HG02870 (cell line): ENCODE results near the gene CFAP100.

Experiments used
- ATAC-seq: cut with Tn5 transposase; IDR thresholded peaks from one replicate; pipeline ENCODE4 v1.9.1; 2021; ENCODE audit warnings: mild to moderate bottlenecking, moderate library complexity; ENCODE audit not compliant: unreplicated experiment

The CFAP100 gene

GRCh38 chr3:126399351-126399735 is 4.6 kb downstream of the CFAP100 start:
- ATAC-seq, result no peak

GRCh38 chr3:126399756-126400155 is 5.0 kb downstream of the CFAP100 start:
- ATAC-seq, result no peak

GRCh38 chr3:126401611-126402160 is 7.0 kb downstream of the CFAP100 start:
- no peak for ATAC-seq

- no peak for ATAC-seq
Observed at GRCh38 chr3:126402178-126402577, 7.5 kb downstream of the CFAP100 start.

GRCh38 chr3:126402666-126403302 is 8.1 kb downstream of the CFAP100 start:
- ATAC-seq, result no peak

GRCh38 chr3:126406389-126407296 is 11.9 kb downstream of the CFAP100 start:
- ATAC-seq, result no peak

- ATAC-seq, result no peak
Observed at GRCh38 chr3:126407412-126408044, 12.8 kb downstream of the CFAP100 start.

- ATAC-seq, result no peak
Observed at GRCh38 chr3:126408099-126408498, 13.4 kb downstream of the CFAP100 start.

GRCh38 chr3:126412841-126413692 is 18.4 kb downstream of the CFAP100 start:
- no peak for ATAC-seq

GRCh38 chr3:126413693-126414080 is 19.0 kb downstream of the CFAP100 start:
- no peak for ATAC-seq

- ATAC-seq, result no peak
Observed at GRCh38 chr3:126414406-126414805, 19.7 kb downstream of the CFAP100 start.

- ATAC-seq, result no peak
Observed at GRCh38 chr3:126414961-126415660, 20.4 kb downstream of the CFAP100 start.

- no peak for ATAC-seq
Observed at GRCh38 chr3:126415661-126416591, 21.2 kb downstream of the CFAP100 start.

GRCh38 chr3:126416943-126417342 is 22.2 kb downstream of the CFAP100 start:
- no peak for ATAC-seq

- no peak for ATAC-seq
Observed at GRCh38 chr3:126417515-126417914, 22.8 kb downstream of the CFAP100 start.

- ATAC-seq, result no peak
Observed at GRCh38 chr3:126417981-126418530, 23.3 kb downstream of the CFAP100 start.

GRCh38 chr3:126418661-126419131 is 24.0 kb downstream of the CFAP100 start:
- ATAC-seq, result no peak

- no peak for ATAC-seq
Observed at GRCh38 chr3:126419151-126419703, 24.5 kb downstream of the CFAP100 start.
